ENCODE data around the gene CDC42BPB. TPM values are rescaled to one million over a fixed set of nuclear protein-coding genes. Genes with fewer than 3 reads are reported as not detected.

CDC42BPB gene
- total and polyA plus RNA-seq, 2 of the 4 experiments (the other 2 are of a cell fraction) = 49.1 to 81.4 TPM

GRCh38 chr14:103028772-103029171, 28.6 kb downstream of the CDC42BPB start:
- H4K5ac ChIP-seq (ENCODE audit: low read depth, low read length) = no peak overlapping the region
- intact Hi-C loops (cut with micrococcal nuclease) = no loop called here
- H4K91ac ChIP-seq (ENCODE audit: insufficient read depth, low read depth, low read length) = no peak overlapping the region
- no peak overlapping the region for H3K4me3 ChIP-seq (ENCODE audit: insufficient read depth, low read depth, low read length)
- H2BK5ac ChIP-seq (ENCODE audit: low read depth, low read length, poor library complexity, severe bottlenecking) = no peak overlapping the region
- no peak overlapping the region for H3K27ac ChIP-seq (ENCODE audit: insufficient read depth, low read length)
- H3K4me2 ChIP-seq (ENCODE audit: low read depth, low read length) = no peak overlapping the region
- no TSS peak for BruUV-seq (replicated peaks)
- H3K23ac ChIP-seq (ENCODE audit: low read depth, low read length) = no peak overlapping the region
- dilution Hi-C loops (cut with HindIII; ENCODE audit: low sequenced_read_pairs, unreplicated experiment) = no loop called here
- in situ Hi-C loops (cut with MboI; ENCODE audit: low sequenced_read_pairs) = no loop called here
- H4K8ac ChIP-seq (ENCODE audit: low read depth in 2 of 2, low read length in 2 of 2) = no peak overlapping the region
- ChIA-PET POLR2A (ENCODE audit: unreplicated experiment) (no interaction called here), CTCF (no interaction called here)
- no peaks in the 10 kb centered on the region for H3K9me3 ChIP-seq (ENCODE audit: control insufficient read depth, insufficient read depth, low read length)
- no peak overlapping the region for H2BK15ac ChIP-seq (ENCODE audit: low read depth, low read length)
- DNase-seq = no peak
- H3K79me1 ChIP-seq (ENCODE audit: low read depth in 1 of 2, low read length in 2 of 2) = peaks cover 18 to 60% of the 10 kb centered on the region in 2 experiments; a peak in 3 of 4 replicates
- H3K18ac ChIP-seq (ENCODE audit: low read depth, low read length) = no peak overlapping the region
- no peak overlapping the region for H2BK120ac ChIP-seq (ENCODE audit: low read depth, low read length)
- H3K56ac ChIP-seq (ENCODE audit: extremely low read depth, insufficient read depth, low read length) = no peak overlapping the region
- H3K4ac ChIP-seq (ENCODE audit: low read depth, low read length) = no peak overlapping the region
- no peaks in the 10 kb centered on the region for H3K27me3 ChIP-seq (ENCODE audit: control insufficient read depth, insufficient read depth, low read length)
- no peak overlapping the region for H2AK5ac ChIP-seq (ENCODE audit: low read depth, low read length)
- peaks cover 53% of the 10 kb centered on the region for H4K20me1 ChIP-seq (ENCODE audit: insufficient read depth, low read length)
- H2AFZ ChIP-seq (replicated peaks; ENCODE audit: low read length, poor library complexity) = no peak overlapping the region
- H2AK9ac ChIP-seq (replicated peaks; ENCODE audit: low read depth, low read length, poor library complexity) = no peak overlapping the region
- peaks cover 16% of the 10 kb centered on the region for H3K4me1 ChIP-seq (ENCODE audit: control insufficient read depth, insufficient read depth, low read length)
- no peaks in the 10 kb centered on the region for H3K36me3 ChIP-seq (ENCODE audit: control insufficient read depth, insufficient read depth, low read length)
- no peak overlapping the region for H2BK20ac ChIP-seq (ENCODE audit: low read depth, low read length)
- H3K9ac ChIP-seq (ENCODE audit: low read depth, low read length) = no peak overlapping the region
- H3K14ac ChIP-seq (replicated peaks; ENCODE audit: low read depth, low read length) = no peak overlapping the region
- no peak for ATAC-seq (ENCODE audit: low read depth)
- H3K9me1 ChIP-seq (ENCODE audit: insufficient read depth, low read length) = peaks cover 13% of the 10 kb centered on the region
- no peak for TF ChIP-seq RCOR1 (IDR thresholded peaks at IDR 0.05; ENCODE audit: insufficient replicate concordance, low read length)
- TF ChIP-seq MAZ (IDR thresholded peaks at IDR 0.05; ENCODE audit: borderline replicate concordance, low read depth, low read length) = no peak
- no peak for TF ChIP-seq MXI1 (IDR thresholded peaks at IDR 0.05; ENCODE audit: borderline replicate concordance, low read depth, low read length)
- no peak for TF ChIP-seq NFE2L2 (IDR thresholded peaks at IDR 0.05; ENCODE audit: low read depth, low read length)
- TF ChIP-seq RFX5 (IDR thresholded peaks at IDR 0.05; ENCODE audit: low read depth, low read length) = no peak
- TF ChIP-seq CHD1 (IDR thresholded peaks at IDR 0.05; ENCODE audit: low read depth, low read length) = no peak
- no peak for TF ChIP-seq CEBPB (IDR thresholded peaks at IDR 0.05; ENCODE audit: low read depth, low read length)
- TF ChIP-seq BHLHE40 (IDR thresholded peaks at IDR 0.05; ENCODE audit: low read depth, low read length) = no peak
- no peak for TF ChIP-seq CTCF (conservative IDR thresholded peaks at IDR 0.05; ENCODE audit: low read depth, low read length)
- no peak for TF ChIP-seq POLR2A (IDR thresholded peaks at IDR 0.05; ENCODE audit: low read depth, low read length)
- TF ChIP-seq RAD21 (IDR thresholded peaks at IDR 0.05; ENCODE audit: low read length) = no peak
- TF ChIP-seq SMC3 (IDR thresholded peaks at IDR 0.05; ENCODE audit: low read depth, low read length) = no peak
